ENCODE data around the gene STAT5A.
"Not testable (repeated sequence)": the region's sequence is repeated elsewhere in the genome, so short reads cannot be mapped to it uniquely, and the experiment has no call there.

GRCh38 chr17:42245183-42245582, 43.1 kb upstream of the STAT5A start:
- not testable (repeated sequence) for TF ChIP-seq POLR2A, CTCF (IDR thresholded peaks at IDR 0.05)
